PC-3 (cell line): ENCODE data around the gene TCERG1L. TPM values are rescaled to one million over a fixed set of nuclear protein-coding genes. Genes with fewer than 3 reads are reported as not detected.

ENCODE experiments used
- ATAC-seq: fragments of 200-7000 bp; cut with Tn5 transposase; 2 replicates; pipeline ENCODE4 v1.9.1; 2020; ENCODE audit warnings: mild to moderate bottlenecking, moderate library complexity
- BruUV-seq: library from RNA; stranded (reverse); fragments of 400-500 nt; replicated peaks from 2 replicates; lab custom pipeline; 2021; lab: Mats Ljungman, UMichigan
- CTCF ChIA-PET: fragments of 300-600 bp; sonication (Branson Sonifier 250); formaldehyde crosslinking; loops from one replicate; lab custom pipeline; 2022; ENCODE audit warnings: antibody characterized with exemption; lab: Charles Lee
- POLR2A ChIA-PET: fragments of 300-600 bp; sonication (Branson Sonifier 250); formaldehyde crosslinking; loops from one replicate; lab custom pipeline; 2022; ENCODE audit warnings: antibody characterized with exemption; ENCODE audit not compliant: unreplicated experiment; lab: Charles Lee
- DNase-seq: peaks from one replicate; pipeline ENCODE4 v3.0.0-alpha.2; 2015
- H2AFZ ChIP-seq: fragments of 300-600 bp; sonication (generic); 2 replicates; pipeline ENCODE4 v1.6.0; 2016; ENCODE audit warnings: antibody characterized with exemption, low read length
- H3F3A ChIP-seq: fragments of 300-600 bp; sonication (generic); one replicate; pipeline ENCODE4 v1.6.0; 2017; ENCODE audit warnings: antibody characterized with exemption, low read length, control low read depth, mild to moderate bottlenecking; ENCODE audit not compliant: unreplicated experiment
- H3K27ac ChIP-seq: fragments of 300-600 bp; sonication (generic); 2 replicates; pipeline ENCODE4 v1.5.1; 2016; ENCODE audit warnings: mild to moderate bottlenecking, low read length
- H3K27me3 ChIP-seq: fragments of 300-600 bp; sonication (generic); 2 replicates; pipeline ENCODE4 v1.6.1; 2016; ENCODE audit warnings: low read length, mixed read lengths
- H3K36me3 ChIP-seq: fragments of 300-600 bp; sonication (generic); 2 replicates; pipeline ENCODE4 v1.6.1; 2016; ENCODE audit warnings: low read depth, mixed run types, low read length, mixed read lengths
- H3K4me1 ChIP-seq: fragments of 300-600 bp; sonication (generic); 2 replicates; pipeline ENCODE4 v1.5.1; 2016; ENCODE audit warnings: low read length; ENCODE audit not compliant: insufficient read depth
- H3K4me2 ChIP-seq: fragments of 300-600 bp; sonication (generic); 2 replicates; pipeline ENCODE4 v1.6.0; 2016; ENCODE audit warnings: low read length
- H3K4me3 ChIP-seq: fragments of 300-600 bp; sonication (generic); 2 replicates; pipeline ENCODE4 v1.5.1; 2016; ENCODE audit warnings: mild to moderate bottlenecking, low read length, mixed read lengths
- H3K79me2 ChIP-seq: fragments of 300-600 bp; sonication (generic); 2 replicates; pipeline ENCODE4 v1.6.1; 2017; ENCODE audit warnings: low read length, mixed read lengths
- H3K9ac ChIP-seq: fragments of 300-600 bp; sonication (generic); 2 replicates; pipeline ENCODE4 v1.6.0; 2016; ENCODE audit warnings: mild to moderate bottlenecking, low read length
- H3K9me2 ChIP-seq: fragments of 300-600 bp; sonication (generic); replicated peaks from 2 replicates; pipeline ENCODE4 v1.6.1; 2016; ENCODE audit warnings: mixed run types, low read length, mixed read lengths
- H3K9me3 ChIP-seq: fragments of 300-600 bp; sonication (generic); 2 replicates; pipeline ENCODE4 v1.6.1; 2016; ENCODE audit warnings: low read length, mixed read lengths
- H4K20me1 ChIP-seq: fragments of 300-600 bp; sonication (generic); 2 replicates; pipeline ENCODE4 v1.6.1; 2016; ENCODE audit warnings: low read length, mixed read lengths
- EZH2 ChIP-seq: fragments of 300-600 bp; sonication (generic); IDR thresholded peaks from one replicate; pipeline ENCODE4 v1.6.1; 2017; ENCODE audit warnings: antibody characterized with exemption, mild to moderate bottlenecking, low read length; ENCODE audit not compliant: unreplicated experiment
- EZH2phosphoT487 ChIP-seq: fragments of 300-600 bp; sonication (generic); IDR thresholded peaks from 2 replicates; pipeline ENCODE4 v1.6.1; 2018; ENCODE audit warnings: mild to moderate bottlenecking, antibody characterized with exemption, low read length, borderline replicate concordance
- intact Hi-C: fragments of 100-400 bp; cut with micrococcal nuclease; formaldehyde crosslinking; loops from 2 replicates; pipeline ENCODE4 v1.9.0; 2023
- total RNA-seq: library from RNA; depleted of rRNA; stranded (reverse); fragments of >200 nt; gene quantifications from 2 replicates; pipeline ENCODE4 v1.2.3, GENCODE V29; 2014
- TF ChIP-seq, protein P1 (sequence below): fragments of 300-600 bp; sonication (generic); conservative IDR thresholded peaks from 2 replicates; pipeline ENCODE4 v1.5.1; 2017; ENCODE audit warnings: antibody characterized with exemption, low read depth, mild to moderate bottlenecking, low read length

Gene TCERG1L
- total RNA-seq, 1 experiment from 2014 or later, result not detected

DNA sequence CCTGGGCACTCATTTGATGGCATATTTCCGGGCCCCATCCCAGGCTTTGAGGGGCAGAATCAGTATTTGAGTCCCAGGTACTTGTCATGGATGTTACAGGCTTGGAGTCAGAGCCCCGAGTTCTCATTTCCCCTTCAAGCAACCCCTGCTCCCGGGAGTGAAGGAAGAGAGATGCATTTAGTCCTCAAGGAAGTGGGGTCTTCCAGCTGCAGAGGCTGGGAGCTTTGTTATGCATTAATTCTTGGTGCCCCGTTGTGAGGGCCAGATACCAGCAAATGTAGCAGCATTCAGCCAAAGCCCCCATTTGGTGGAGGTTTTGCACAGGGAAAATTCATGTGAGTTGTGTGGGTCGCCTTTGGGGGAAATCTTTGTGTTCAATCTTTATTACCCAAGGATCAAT, 38.7 kb upstream of the TCERG1L start:
- CTCF ChIA-PET, result no interaction called here
- Histone ChIP-seq H3K4me2 (no peak overlapping the region), H3K27me3 (no peaks in the 10 kb centered on the region), H3K79me2 (no peaks in the 10 kb centered on the region), H3K36me3 (no peaks in the 10 kb centered on the region), H3K27ac (no peak overlapping the region), H3K9me3 (no peaks in the 10 kb centered on the region), H3K9ac (no peak overlapping the region), H3K4me1 (no peaks in the 10 kb centered on the region), H2AFZ (no peak overlapping the region), H3K4me3 (no peak overlapping the region), H4K20me1 (no peaks in the 10 kb centered on the region), H3K9me2 (no peaks in the 10 kb centered on the region), H3F3A (no peaks in the 10 kb centered on the region)
- TF ChIP-seq EZH2phosphoT487 (no peak), EZH2 (no peak)
- TF ChIP-seq, protein P1, sequence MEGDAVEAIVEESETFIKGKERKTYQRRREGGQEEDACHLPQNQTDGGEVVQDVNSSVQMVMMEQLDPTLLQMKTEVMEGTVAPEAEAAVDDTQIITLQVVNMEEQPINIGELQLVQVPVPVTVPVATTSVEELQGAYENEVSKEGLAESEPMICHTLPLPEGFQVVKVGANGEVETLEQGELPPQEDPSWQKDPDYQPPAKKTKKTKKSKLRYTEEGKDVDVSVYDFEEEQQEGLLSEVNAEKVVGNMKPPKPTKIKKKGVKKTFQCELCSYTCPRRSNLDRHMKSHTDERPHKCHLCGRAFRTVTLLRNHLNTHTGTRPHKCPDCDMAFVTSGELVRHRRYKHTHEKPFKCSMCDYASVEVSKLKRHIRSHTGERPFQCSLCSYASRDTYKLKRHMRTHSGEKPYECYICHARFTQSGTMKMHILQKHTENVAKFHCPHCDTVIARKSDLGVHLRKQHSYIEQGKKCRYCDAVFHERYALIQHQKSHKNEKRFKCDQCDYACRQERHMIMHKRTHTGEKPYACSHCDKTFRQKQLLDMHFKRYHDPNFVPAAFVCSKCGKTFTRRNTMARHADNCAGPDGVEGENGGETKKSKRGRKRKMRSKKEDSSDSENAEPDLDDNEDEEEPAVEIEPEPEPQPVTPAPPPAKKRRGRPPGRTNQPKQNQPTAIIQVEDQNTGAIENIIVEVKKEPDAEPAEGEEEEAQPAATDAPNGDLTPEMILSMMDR, result no peak
- intact Hi-C loops, result no loop called here
- ATAC-seq (no peak), DNase-seq (no peak)
- no TSS peak for BruUV-seq
- POLR2A ChIA-PET, result no interaction called here

DNA sequence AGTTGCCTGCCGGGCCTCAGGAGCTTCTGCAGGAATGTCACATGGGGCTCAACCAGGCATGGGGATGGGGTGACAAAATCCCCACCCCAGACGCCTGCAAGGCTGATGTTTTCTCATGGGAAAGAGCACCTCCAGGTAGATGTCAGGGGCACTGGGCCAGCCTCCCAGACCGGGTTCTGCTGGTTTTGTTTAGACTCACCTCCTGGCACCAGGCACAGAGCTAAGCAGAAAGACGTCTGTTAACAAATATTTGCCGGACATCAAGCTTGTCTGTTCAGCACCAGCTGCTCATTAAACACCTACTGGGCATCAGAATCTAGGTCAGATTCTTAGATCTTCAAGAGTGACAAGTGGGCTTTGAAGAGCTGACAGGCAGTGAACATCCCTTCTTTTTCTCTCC, 34.9 kb upstream of the TCERG1L start:
- CTCF ChIA-PET, result no interaction called here
- H2AFZ ChIP-seq, result no peak overlapping the region
- H3K36me3 ChIP-seq, result no peaks in the 10 kb centered on the region
- ATAC-seq, result no peak
- no TSS peak for BruUV-seq
- no peak for TF ChIP-seq EZH2phosphoT487
- TF ChIP-seq EZH2, result no peak
- TF ChIP-seq, protein P1, result no peak
- no peak overlapping the region for H3K4me3 ChIP-seq
- no peaks in the 10 kb centered on the region for H3K9me3 ChIP-seq
- H3K27me3 ChIP-seq, result no peaks in the 10 kb centered on the region
- POLR2A ChIA-PET, result no interaction called here
- intact Hi-C loops, result no loop called here
- H3K27ac ChIP-seq, result no peak overlapping the region
- H3K9ac ChIP-seq, result no peak overlapping the region
- H3F3A ChIP-seq, result no peaks in the 10 kb centered on the region
- no peaks in the 10 kb centered on the region for H3K4me1 ChIP-seq
- no peak overlapping the region for H3K4me2 ChIP-seq
- H4K20me1 ChIP-seq, result no peaks in the 10 kb centered on the region
- no peaks in the 10 kb centered on the region for H3K79me2 ChIP-seq
- DNase-seq, result no peak
- H3K9me2 ChIP-seq, result no peaks in the 10 kb centered on the region

DNA sequence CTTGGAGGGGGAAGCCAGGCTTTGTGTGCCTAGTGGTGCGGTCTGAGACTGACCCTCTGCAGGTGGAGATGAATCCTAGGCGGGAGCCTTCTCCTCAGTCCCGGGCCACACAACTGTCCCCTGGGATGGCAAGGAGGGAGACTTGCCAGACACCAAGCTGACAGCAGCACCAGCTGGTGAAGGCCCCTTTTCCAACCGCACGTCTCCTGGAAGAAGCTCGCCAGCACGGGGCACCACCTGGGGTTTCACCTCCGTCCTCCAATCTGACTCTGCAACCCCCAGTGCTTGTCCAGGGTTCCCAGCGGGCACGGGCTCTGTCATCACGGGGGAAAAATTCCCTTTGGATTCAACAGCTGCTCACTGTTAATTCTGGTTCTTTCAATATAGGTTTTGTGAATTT, 34.2 kb upstream of the TCERG1L start:
- ChIA-PET CTCF (no interaction called here), POLR2A (no interaction called here)
- Histone ChIP-seq H3K4me2 (no peak overlapping the region), H3K4me1 (no peaks in the 10 kb centered on the region), H4K20me1 (no peaks in the 10 kb centered on the region), H3K9me2 (no peaks in the 10 kb centered on the region), H3K36me3 (no peaks in the 10 kb centered on the region), H3K27me3 (no peaks in the 10 kb centered on the region), H2AFZ (no peak overlapping the region), H3K4me3 (no peak overlapping the region), H3K9me3 (no peaks in the 10 kb centered on the region), H3F3A (no peaks in the 10 kb centered on the region), H3K9ac (no peak overlapping the region), H3K79me2 (no peaks in the 10 kb centered on the region), H3K27ac (no peak overlapping the region)
- DNase-seq (no peak), ATAC-seq (no peak)
- no TSS peak for BruUV-seq
- TF ChIP-seq EZH2, result no peak
- no peak for TF ChIP-seq EZH2phosphoT487
- TF ChIP-seq, protein P1, result no peak
- intact Hi-C loops, result no loop called here
